ENCODE data around the gene WDR19. TPM values are rescaled to one million over a fixed set of nuclear protein-coding genes. Genes with fewer than 3 reads are reported as not detected.

Gene WDR19
- total RNA-seq, 1 experiment from 2014 or later = 23.3 TPM

DNA sequence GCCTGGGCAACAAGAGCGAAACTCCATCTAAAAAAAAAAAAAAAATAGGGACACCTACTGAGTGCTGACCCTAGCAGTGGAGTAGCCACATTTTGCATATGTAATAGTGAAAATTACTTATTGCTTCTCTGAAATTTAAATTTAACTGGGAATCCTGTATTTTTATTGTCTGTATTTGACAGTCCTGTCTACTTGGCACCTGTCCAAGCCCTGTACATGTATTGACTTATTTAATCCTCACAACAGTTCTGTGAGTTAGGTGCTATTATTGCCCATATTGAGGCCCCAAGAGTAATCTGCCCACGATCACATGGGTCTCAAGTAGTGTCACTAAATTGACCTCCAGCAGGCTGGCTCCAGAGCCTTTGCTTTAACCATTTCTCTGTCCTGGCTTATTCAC is 81.6 kb downstream of the WDR19 start:
- Histone ChIP-seq H3K4ac (ENCODE audit: low read depth, low read length) (no peak overlapping the region), H4K5ac (ENCODE audit: insufficient read length, low read depth, low read length) (no peak overlapping the region), H2BK15ac (ENCODE audit: low read depth, low read length) (no peak overlapping the region), H3K18ac (ENCODE audit: insufficient read length, low read depth, low read length) (no peak overlapping the region), H3K23me2 (ENCODE audit: insufficient read length, low read depth, low read length, poor library complexity, severe bottlenecking) (no peaks in the 10 kb centered on the region), H3K4me1 (ENCODE audit: insufficient read depth, low read length) (no peaks in the 10 kb centered on the region; the same call in 1 of the 2 replicates), H3K23ac (ENCODE audit: insufficient read length, low read depth, low read length) (no peak overlapping the region), H3K56ac (ENCODE audit: insufficient read length, low read depth, low read length) (no peak overlapping the region), H2BK120ac (ENCODE audit: low read depth, low read length, poor library complexity, severe bottlenecking) (no peak overlapping the region), H3K4me2 (ENCODE audit: insufficient read depth, insufficient read length, low read length) (no peak overlapping the region), H2BK20ac (ENCODE audit: low read depth, low read length, poor library complexity, severe bottlenecking) (no peak overlapping the region), H2BK12ac (ENCODE audit: insufficient read length, low read depth, low read length) (no peak overlapping the region), H3K9me3 (ENCODE audit: control insufficient read depth, low read depth, low read length) (no peaks in the 10 kb centered on the region), H2BK5ac (ENCODE audit: insufficient read length, low read length) (no peak overlapping the region), H3K79me2 (ENCODE audit: insufficient read depth, low read length) (no peaks in the 10 kb centered on the region), H3K27ac (ENCODE audit: insufficient read length, low read depth, low read length) (no peak overlapping the region), H3K79me1 (ENCODE audit: insufficient read depth, low read depth, low read length, poor library complexity, severe bottlenecking) (no peaks in the 10 kb centered on the region), H3K14ac (ENCODE audit: insufficient read depth, low read length) (no peak overlapping the region), H4K91ac (ENCODE audit: insufficient read length, low read depth, low read length) (no peak overlapping the region), H2AFZ (ENCODE audit: low read length) (no peak overlapping the region), H3T11ph (ENCODE audit: low read length) (no peak overlapping the region), H3K27me3 (ENCODE audit: insufficient read depth, low read length) (no peaks in the 10 kb centered on the region), H3K9ac (ENCODE audit: extremely low read depth, insufficient read length, low read length) (no peak overlapping the region), H4K8ac (replicated peaks; ENCODE audit: insufficient read length, low read depth, low read length) (no peak overlapping the region), H2AK5ac (ENCODE audit: insufficient read length, low read length) (no peak overlapping the region), H4K20me1 (ENCODE audit: control insufficient read depth, insufficient read depth, insufficient read length) (no peaks in the 10 kb centered on the region)
- H3K27me3 Mint-ChIP-seq (ENCODE audit: low read depth) = no peaks in the 10 kb centered on the region
- peaks cover 3 to 13% of the 10 kb centered on the region in 2 experiments; a peak in 3 of 4 replicates for H3K4me1 Mint-ChIP-seq
- H3K9me3 Mint-ChIP-seq = no peaks in the 10 kb centered on the region
- no CpG with 5 or more reads among the region's 2 CpGs for WGBS (ENCODE audit: extremely low coverage, insufficient read length, low lambda C conversion rate)
- no peak overlapping the region for H3K27ac Mint-ChIP-seq
- no peak for DNase-seq
- TF ChIP-seq, protein P1, sequence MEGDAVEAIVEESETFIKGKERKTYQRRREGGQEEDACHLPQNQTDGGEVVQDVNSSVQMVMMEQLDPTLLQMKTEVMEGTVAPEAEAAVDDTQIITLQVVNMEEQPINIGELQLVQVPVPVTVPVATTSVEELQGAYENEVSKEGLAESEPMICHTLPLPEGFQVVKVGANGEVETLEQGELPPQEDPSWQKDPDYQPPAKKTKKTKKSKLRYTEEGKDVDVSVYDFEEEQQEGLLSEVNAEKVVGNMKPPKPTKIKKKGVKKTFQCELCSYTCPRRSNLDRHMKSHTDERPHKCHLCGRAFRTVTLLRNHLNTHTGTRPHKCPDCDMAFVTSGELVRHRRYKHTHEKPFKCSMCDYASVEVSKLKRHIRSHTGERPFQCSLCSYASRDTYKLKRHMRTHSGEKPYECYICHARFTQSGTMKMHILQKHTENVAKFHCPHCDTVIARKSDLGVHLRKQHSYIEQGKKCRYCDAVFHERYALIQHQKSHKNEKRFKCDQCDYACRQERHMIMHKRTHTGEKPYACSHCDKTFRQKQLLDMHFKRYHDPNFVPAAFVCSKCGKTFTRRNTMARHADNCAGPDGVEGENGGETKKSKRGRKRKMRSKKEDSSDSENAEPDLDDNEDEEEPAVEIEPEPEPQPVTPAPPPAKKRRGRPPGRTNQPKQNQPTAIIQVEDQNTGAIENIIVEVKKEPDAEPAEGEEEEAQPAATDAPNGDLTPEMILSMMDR (conservative IDR thresholded peaks at IDR 0.05) = no peak
- no peak overlapping the region for H3K4me3 Mint-ChIP-seq
- peaks cover 2 to 9% (median 5%) of the 10 kb centered on the region in 3 experiments; a peak in 4 of 7 replicates for H3K36me3 Mint-ChIP-seq (ENCODE audit: insufficient read depth in 1 of 3, low read depth in 3 of 3)
